COLO668 (cell line): ENCODE results near the gene RFX1.

Experiments used
- DNase-seq: peaks from one replicate; lab custom pipeline; 2025; ENCODE audit not compliant: unreplicated experiment; lab: John Stamatoyannopoulos, UW

The RFX1 gene

DNA sequence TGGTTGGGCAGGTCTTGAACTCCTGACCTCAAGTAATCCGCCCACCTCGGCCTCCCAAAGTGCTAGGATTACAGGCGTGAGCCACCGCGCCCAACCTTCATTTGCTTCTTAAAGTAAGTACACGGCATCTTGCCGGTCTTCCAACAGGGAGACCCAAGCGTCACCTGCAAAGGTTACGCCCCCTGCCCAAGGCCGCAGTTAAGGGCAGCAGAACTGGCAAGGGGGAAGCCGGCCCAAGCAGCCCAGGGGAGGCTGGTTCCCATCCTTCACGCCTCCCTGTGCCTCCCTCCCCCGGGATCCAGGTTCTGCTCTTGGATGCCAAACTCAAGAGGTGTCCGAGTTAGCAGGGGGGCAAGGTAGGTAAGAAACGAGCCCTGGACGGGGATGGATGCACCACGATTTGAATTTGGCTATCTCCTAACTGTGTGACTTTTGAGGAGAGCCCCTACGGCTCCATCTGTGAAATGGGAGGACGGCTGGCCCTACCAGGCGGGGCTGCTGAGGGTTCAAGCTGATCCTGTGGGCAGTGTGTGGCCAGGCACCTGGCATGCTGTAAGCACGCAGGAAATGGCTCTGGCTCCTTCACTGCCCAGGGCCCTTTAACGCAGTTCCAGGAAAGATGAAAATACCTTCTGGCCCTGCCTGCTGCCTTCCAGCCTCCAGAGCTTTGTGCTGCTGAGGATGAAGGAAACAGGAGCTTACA lies 9.0 kb downstream of the RFX1 start:
- DNase-seq = no peak

DNA sequence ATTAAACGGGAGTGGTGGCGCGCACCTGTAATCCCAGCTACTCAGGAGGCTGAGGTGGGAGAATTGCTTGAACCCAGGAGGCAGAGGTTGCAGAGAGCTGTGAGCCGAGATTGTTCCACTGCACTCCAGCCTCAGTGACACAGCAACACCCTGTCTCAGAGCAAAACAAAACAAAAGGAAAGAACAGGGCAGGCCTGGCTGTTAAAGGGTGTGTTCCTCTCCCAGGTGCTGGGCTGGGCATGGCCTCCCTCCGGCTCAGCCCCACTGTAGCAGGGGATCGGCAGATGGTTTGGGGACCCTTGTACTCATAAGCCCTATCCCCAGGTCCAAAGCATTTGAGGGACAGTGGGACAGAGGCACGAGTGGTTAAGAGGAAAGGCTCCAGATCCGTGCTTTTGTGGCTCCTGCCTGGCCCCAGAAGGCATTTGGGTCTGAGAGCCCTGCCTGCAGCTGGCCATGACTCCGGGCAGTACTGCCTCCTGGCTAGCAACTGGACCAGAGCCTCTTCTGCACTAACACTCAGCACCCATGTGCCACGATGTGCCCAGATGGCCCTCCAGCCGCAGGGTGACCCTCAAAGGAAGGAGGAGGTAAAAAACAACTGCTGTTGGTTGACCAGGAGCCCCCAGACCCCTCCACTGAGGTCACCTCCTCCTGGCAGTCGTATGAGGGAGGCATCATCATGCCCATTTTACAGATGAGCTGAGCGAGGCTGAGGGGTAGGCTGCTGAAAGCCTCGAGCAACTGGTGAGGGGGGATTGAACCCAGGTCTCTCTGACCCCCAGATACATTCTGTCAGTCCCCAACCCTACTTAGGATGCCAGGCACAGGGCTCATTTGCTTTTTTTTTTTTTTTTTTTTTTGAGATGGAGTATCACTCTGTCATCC lies 10.0 kb downstream of the RFX1 start:
- DNase-seq = no peak

DNA sequence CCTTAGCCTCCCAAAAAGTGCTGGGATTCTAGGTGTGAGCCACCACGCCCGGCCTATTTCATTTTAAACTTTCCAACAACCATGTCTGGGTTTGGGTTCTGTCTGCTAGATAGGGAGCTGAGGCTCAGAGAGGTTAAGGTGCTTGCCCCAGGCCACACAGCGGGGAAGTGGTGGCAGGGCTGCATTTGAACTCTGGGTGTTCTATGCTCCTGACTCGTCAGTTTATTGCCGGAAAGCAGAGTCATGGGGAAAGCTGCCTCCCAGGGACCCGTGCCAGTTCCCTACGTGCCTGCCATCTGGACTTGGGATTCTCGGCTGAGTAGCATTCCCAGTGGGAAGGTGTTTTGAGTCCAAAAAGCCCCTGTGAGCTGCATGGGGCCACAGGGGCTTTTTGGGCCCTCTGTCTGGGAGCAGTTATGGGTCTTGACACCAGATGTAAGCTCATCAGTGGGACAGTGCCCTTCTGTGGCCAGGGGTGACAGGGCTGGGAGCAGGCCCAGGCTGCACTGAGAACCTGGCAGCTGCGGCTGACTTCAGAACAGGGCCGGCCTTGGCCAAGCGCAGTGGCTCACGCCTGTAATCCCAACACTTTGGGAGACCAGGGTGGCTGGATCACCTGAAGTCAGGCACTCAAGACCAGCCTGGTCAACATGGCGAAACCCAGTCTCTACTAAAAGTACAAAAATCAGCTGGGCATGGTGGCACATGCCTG lies 10.9 kb downstream of the RFX1 start:
- DNase-seq = no peak

DNA sequence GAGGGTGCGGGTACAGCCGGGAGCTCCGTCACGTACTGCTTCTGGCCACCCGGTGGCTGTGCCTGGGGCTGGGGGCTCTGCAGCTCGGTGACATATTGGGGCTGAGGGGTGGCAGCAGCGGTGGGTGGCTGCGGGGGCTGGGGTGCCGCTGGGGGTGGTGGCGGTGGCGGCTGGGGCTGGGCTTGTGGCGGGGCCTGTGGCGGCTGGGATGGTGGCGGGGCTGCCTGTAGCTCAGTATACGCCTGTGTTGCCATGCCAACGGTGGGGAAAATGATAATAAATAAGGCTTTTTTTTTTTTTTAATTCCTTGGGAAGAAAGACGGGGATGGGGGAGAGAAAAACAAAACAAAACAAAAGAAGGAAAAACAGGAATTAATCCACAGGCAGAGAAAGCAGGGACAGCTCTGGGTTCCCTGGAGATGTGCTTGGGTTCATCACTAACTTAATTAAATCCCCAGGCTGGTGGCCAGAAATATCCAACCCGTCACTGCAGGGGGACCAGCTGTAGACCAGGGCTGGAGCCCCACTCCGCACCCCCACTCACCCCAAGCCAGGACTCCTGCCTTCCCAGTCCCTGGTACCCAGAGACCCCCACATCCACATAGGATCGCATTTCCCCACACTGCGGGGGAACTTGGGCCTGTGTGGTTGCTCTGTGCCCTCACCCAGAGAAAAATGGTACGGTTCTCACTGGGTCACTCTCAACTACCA lies 12.4 kb downstream of the RFX1 start:
- no peak for DNase-seq

DNA sequence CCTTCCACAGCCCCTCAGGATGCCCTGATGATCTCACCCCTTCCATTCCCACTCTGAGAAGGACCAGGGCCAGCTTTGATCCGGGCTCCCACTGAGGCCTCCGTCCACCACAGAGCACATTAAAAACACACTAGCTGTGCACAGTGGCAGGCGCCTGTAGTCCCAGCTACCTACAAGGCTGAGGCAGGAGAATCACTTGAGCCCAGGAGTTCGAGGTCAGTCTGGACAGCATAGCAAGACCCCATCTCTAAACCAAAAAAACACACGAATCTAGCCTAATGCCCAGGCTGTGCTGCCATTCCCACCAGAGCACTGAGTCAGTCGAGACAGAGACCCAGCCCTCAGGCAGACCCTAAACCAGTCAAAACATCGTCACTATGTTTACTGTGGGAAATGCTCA lies 14.1 kb downstream of the RFX1 start:
- no peak for DNase-seq

DNA sequence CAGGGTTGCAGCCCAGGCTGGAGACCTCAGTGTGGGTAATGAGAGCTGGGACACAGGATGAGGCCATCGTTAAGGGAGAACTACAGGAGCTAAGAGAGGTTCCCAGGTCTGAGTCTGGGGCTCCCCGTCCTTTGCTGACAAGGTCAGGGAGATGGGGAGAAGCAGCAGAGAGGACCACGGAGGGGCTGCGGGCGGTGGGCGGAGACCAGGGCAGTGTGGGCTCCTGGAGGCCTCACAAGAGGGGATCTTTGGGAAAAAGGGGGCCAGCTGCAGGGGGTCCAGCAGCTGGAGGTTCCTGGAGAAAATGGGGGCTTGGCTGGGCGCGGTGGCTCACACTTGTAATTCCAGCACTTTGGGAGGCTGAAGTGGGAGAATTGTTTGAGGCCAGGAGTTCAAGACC lies 16.0 kb downstream of the RFX1 start:
- no peak for DNase-seq

DNA sequence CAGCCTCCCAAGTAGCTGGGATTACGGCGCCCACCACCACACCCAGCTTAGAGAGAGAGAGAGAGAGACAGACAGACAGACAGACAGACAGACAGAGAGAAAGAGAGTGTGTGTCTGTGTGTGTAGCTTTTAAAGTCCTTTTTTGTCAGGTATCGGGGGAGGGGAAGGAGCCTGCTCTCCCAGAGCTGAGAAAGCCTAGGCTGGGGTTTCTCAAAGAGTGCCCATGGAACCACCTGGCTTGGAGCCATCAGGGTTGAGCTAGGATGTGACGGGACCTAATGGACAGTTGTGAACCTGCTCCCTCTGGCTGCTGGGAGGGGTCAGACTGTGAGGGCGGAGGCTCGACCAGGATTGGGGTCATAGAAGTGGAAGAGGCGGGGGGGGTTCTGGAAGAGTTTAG lies 16.6 kb downstream of the RFX1 start:
- DNase-seq = no peak

DNA sequence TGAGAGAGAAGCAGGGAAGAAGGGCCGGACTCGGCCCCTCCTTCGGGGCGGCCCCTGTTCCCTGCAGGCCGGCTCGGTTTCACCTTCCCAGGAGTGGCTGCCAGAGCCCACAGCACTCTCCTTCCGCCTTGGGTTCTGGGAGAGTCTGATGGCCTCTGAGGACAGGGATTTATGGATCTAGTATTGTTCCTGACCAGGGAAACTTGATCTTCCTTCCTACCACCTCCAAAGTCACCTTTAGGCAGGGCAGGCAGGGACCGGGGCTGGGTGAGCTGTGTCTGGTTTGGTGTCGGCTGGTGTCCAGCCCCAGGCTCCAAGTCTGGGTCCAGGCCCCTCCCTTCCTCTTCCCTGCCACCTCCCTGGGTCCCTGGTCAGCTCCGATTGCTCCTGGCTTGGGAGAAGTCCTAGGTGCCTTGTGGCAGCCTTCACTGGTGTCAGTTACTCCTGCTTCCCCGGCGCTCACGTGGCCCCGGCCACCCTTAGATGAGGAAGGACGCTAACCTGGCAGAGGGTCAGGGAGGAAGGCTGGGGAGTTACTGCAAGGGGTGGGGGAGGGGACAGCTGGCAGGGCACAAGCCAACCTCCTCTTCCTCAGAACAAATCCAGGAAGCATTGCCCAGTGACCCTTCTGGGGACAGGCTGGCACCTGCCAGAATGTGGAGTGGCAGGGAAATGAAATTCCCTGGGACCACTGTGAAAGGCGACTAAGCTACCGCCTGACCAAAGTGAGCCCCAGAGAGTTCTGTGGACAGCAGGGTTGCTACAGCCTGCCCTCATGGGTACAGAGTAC lies 18.8 kb downstream of the RFX1 start:
- peak; percentile 65 for DNase-seq

DNA sequence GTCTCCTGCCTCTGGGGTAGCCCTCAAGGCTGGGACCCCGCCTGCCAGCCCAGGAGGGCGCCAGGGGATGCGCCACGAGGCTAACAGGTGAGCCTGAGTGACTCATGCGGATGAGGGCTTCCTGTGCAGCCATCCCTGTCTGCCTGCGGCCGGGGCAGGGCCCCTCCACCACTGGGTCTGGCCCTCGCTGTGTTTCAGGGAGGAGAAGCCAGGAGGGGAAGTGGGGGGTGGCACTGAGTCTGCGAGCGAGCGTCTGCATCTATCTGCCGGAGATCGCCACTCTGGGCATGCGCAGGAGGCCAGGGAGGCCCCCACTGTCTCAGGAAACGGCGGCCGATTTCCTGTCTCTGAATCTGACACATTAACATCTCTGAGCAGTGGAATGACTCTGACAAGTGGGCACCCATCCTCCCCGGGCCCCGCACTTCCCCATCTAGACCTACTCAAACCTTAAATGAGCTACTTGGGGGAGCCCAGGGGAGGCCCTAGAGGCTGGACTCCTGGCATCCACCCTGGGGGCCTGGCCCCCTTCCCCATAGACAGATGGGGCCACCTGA lies 19.7 kb downstream of the RFX1 start:
- DNase-seq = peak; percentile 93

DNA sequence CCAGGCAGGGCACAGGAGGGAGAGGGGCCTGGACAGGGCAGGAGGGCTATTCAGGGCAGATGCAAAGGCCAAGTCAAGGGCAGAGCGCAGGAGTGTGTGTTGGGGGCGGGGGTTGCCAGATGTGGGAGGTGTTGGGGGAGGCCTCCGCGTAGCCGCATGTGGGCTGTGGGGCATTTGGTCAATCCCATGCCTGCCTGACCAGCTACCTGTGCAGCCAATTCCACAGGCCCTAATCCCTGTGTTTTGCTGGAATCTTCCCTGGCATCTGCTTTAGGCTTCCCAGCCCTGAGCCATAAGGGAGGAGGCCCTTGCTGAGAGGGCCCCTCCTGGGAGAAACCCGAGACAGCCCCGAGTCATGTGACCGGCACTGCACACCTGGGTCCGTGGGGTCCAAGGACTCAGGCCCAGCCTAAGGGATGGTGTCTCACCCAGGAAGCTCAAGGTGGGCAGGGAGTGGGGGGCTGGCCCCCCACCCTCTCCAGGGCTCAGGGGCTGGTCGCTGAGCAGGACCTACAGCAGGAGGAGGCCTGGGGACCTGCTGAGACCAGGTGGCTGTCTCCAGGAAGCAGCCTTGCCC lies 20.3 kb downstream of the RFX1 start:
- peak; percentile 82 for DNase-seq

DNA sequence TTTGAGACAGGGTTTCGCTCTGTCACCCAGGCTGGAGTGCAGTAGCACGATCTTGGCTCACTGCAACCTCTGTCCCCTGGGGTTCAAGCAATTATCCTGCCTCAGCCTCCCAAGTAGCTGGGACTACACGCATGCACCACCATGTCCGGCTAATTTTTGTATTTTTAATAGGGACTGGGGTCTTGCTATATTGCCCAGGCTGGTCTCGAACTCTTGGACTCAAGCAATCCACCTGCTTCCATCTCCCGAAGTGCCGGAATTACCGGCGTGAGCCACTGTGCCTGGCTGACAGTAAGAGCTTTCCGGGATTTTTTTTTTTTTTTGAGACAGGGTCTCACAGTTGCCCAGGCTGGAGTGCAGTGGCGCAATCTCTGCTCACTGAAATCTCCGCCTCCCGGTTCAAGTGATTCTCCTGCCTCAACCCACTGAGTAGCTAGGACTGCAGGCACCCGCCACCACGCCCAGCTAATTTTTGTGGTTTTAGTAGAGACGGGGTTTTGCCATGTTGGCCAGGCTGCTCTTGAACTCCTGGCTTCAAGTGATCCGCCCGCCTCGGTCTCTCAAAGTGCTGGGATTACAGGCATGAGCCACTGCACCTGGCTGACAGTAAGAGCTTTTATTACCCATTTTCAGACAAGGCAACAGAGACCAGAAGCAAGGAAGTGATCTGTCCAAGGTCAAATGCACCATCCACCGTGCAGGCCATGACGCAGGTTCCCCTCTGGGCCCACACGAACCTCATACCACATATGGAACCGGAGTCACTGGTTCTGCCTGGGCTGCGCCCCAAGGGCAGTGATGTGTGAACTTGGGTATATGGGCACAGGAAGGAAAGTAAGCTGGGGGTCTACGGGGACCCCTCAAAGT lies 21.0 kb downstream of the RFX1 start:
- DNase-seq = peak; percentile 30

DNA sequence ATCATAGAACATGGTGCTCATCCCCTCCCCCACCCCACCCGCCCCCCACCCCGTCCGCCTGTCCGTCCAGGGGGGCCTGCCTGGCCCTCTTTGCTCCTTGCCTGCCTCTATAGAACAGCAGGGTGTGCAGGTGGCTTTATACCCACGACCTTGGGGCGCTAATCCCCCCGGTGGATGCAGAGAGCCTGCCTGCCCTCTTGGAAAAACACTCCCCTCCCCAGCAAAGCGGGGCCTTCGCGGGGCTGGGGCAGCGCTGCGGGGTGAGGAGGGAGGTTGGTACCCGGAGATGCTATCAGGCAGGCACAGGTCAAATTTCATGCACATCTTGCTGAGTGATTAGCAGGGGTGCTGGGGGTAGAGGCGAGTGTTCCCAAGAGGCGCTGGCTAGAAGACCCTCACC lies 21.9 kb downstream of the RFX1 start:
- peak; percentile 12 for DNase-seq

DNA sequence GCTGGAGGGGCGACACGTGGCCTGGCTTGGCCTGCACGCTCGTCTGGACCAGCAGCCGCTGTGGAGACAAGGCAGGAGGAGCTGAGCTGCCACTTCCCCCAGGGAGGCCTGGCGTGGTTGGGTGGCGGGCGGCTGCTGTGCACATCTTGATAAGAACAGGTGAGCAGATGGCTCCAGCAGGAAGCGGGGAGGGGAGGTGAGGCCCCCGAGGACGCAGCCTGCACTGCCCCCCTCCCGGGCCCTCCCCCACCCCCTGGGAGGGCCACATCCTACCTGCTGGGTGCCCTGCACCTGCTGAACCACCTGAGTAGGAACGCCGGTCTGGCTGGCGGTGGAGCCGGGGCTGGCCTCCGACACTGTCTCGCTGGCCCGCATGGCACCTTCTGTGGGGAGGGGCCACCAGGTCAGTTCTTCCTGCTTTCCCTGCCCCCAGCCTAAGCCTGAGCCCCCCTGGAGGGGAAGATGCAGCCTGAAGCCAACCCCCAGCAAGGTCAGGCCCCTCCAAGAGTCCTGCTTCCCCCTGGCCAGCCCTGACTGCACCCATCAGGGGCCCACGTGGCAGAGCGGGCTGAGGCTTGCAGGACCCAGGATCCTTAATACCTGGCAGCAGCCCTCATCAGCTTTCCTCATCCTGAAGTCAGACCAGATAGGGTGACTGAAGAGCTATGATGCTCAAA lies 22.8 kb downstream of the RFX1 start:
- DNase-seq = peak; percentile 95

DNA sequence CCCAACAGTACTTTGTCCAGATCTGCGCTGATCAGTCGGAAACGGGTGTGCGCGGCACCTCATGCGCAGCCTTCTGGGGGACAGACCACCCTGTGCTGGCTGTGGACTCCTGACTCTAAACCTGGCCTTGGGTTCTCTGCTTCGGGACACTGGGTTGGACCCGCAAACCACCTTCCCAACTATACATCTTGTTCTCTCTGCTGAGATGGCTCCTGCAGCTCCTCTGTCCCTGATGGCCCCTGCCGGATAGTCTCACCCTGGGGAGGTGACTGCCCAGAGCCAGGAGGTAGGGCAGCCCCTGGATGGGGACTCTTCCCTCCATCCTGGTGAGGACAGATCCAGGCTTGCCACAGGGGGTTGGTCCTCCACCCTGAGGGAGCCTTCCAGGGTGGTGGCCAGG lies 23.3 kb downstream of the RFX1 start:
- no peak for DNase-seq

DNA sequence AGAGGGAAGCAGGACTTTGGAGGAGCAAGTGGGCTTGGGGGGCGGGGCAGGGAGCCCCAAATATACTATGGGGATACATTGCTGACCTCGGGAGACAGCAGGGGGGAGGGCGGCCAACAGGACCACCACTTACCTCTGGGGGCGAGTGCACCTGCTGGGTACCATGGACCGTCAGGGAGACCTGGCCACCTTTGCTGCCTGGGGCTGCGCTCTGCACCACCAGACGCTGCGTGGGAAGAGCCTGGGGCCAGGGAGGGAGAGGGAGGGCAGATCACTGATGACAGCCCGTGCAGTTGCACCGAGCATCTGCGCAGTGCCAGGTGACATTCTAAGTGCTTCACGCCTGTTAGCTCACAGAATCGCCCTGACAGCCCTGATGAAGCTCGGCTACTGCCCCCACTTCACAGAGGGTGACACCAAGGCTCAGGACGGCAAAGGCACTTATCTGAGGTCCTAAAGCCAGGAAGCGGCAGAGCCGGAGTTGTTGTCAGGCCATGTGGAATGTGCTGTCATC lies 24.1 kb downstream of the RFX1 start:
- peak; percentile 85 for DNase-seq

DNA sequence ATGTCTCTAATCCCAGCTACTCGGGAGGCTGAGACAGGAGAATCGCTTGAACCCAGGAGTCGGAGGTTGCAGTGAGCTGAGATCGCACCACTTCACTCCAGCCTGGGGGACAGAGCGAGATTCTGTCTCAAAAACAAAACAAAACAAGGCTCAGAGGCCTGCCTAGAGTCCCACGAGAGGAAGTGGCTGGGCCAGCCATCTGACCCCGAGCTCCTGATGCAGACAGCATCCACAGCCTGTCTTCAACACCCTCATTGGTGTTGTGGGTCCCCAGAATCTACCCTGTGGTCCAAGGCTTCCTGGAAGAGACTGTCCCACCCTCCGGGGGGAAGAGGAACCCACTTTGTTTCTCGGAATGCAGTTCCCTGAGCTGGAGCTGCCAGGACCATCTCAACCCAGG lies 24.7 kb downstream of the RFX1 start:
- DNase-seq = no peak

DNA sequence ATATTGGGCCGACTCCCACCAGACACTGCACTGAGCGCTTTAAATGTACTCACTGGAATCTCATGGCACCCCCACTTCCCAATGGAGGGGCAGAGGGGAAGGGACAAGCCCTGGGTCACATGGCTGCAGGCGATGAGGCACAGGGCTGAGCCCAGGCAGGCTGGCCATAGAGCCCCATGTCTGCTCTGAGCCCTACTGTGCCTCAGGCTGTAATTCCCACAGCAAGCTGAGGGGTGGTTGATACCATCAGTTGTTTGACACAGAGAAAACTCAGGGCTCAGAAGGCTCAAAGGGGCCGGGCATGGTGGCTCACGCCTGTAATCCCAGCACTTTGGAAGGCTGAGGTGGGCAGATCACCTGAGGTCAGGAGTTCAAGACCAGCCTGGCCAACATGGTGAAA lies 25.1 kb downstream of the RFX1 start:
- DNase-seq = no peak

DNA sequence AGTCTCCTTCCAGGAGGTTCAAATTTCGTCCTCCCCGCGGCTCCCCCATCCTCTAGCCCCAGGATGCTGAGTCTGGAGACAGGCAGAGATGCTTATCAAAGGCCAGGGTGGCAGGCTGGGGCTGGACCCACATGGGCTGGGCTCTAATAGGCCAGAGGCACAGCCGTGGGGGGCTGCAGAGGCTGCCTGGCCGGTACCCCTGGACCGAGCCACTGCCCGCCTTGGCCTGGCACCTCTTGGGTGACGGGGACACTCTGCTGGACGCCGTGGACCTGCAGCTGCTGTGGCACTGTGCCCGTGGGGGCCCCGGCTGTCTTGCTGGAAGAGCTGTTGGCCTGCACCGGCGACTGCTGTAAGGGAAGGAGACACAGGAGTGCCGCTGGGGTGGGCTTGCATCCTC lies 25.8 kb downstream of the RFX1 start:
- DNase-seq = no peak
